Urothelium cell line (cell line): ENCODE measurements around the gene ZNF576.
"Not testable (repeated sequence)": the region's sequence is repeated elsewhere in the genome, so short reads cannot be mapped to it uniquely, and the experiment has no call there.

Experiments
- DNase-seq: peaks from one replicate; pipeline ENCODE4 v3.0.0; 2011; ENCODE audit warnings: low spot score, mixed read lengths
- FAIRE-seq: peaks from 2 replicates; lab custom pipeline; 2011; peaks lifted over from hg19 to GRCh38; lab: Jason Lieb, UNC

Gene ZNF576, protein sequence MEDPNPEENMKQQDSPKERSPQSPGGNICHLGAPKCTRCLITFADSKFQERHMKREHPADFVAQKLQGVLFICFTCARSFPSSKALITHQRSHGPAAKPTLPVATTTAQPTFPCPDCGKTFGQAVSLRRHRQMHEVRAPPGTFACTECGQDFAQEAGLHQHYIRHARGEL

DNA sequence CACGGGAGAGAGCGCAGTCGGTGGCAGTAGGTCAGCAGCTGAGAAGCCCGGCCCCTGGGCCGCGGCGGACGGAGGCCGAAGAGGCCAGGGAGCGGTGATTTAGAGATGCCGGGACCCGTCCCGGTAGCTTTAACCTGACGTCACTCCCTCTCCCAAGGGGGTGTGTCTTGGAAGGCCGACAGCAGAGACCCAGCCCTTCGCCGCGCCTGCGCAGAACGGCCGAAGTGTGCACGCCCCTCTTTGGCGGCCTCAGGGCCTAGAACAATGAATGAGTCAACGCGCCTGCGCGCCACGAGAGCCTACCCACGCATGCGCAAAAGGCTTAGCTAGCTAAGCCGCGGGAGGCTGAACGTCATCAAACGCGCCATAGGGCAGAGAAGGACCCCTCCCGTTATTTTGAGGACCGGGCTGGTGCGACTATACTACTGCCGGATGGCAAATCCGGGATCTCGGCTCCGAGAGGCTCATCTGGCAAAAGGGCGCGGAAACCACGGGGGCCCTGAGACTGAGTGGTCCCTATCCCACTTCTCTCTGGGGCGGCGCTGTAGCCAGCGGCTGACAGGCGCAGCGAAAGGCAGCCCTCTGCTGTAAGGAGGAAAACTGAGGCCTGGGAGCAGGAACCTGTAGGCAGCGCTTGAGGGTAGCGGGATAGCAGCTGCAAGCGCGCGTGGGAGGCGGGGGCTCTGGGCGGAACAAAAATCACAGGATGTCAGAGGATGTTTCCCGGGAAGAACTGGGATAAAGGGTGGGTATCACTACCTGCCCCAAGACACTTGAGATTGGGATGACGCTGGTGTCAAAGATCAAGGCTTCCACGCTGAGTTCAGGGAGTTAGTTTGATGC, at the start of gene ZNF576, which contains the start of gene IRGQ:
ZNF576 (plus strand) TSS at position 597 of the 843 bp plus-strand sequence. CDS start 514 bp downstream, outside the sequence.
IRGQ (minus strand) TSS at position 136 of the 843 bp plus-strand sequence. CDS start 796 bp downstream, outside the sequence.
- peak; percentile 89 for FAIRE-seq
- peak; percentile 99 for DNase-seq

DNA sequence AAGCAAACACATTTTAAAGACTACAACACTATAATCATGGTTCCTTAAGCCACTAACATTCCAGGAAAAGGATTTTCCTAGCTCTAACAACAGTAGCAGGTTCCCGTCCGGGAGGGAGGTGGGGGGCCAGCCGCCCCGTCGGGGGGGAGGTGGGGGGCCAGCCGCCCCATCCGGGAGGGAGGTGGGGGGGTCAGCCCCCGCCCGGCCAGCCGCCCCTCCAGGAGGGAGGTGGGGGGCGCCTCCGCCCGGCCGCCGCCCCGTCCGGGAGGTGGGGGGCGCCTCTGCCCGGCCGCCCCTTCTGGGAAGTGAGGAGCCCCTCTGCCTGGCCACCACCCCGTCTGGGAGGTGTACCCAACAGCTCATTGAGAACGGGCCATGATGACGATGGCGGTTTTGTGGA, 48.5 kb upstream of the ZNF576 start:
- not testable (repeated sequence) for FAIRE-seq, DNase-seq

DNA sequence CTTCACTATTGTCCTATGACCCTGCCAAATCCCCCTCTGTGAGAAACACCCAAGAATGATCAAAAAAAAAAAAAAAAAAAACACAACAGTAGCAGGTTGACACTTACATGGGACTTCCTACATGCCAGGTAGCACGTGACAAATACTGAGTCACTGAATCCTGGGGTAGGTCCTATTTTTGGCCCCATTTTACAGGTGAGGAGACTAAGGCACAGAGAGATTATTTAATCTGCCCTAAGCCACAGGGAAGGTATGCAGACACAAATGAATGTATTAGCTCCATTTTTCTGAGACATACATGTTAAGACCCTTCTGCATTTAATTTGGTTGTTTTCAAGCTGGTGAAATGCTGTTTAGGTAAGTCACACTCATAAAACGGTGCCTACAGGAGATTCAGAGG, 47.7 kb upstream of the ZNF576 start:
- DNase-seq: no peak
- FAIRE-seq: no peak

DNA sequence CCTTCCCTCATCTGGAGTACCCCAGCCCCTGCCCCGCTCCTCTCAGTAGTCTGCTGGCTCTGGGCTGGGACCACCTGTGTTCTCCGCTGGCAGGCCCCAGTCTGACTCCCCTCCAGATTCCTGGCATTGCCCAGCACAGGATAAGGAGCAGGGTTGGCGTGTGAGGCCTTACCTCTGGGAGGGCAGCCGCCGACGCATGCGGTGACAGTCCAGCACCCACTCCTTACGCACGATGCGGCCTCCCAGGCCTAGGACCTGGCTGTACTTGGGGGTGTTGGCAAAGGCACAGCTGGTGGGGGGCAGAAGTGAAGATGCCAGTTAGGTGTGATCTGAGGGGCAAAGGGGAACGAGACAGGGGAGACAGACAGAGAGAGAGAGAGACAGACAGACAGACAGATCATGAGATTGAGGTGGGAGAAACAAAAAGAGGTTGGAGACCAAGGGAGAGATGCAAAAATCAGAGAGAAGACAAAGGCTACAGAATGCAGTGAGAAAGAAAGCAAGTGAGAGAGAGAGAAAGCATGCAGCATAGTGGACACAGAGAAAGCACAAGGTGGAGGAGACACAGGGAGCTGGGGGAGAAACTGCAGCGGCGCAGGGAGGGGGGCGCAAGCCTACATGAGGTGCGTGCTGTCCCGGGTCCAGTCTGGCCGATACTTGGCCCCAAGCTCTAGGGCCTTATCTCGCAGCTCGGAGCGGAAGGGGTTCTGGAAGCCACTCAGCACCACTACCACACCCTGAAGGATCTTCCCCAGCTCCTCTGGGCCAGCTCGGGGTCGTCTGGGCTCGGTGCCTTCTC, 44.8 kb upstream of the ZNF576 start:
- DNase-seq (no peak), FAIRE-seq (no peak)

DNA sequence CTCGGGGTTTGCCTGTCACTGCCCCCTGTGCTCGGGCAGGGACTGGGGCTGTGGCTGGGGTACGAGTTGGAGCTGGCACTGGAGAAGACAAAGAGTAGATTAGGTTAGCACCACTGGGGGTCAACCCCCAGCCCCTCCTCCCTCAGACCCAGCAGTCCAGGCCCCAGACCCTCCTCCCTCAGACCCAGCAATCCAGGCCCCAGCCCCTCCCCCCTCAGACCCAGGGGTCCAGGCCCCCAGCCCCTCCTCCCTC, 44.3 kb upstream of the ZNF576 start:
- no peak for FAIRE-seq
- no peak for DNase-seq

DNA sequence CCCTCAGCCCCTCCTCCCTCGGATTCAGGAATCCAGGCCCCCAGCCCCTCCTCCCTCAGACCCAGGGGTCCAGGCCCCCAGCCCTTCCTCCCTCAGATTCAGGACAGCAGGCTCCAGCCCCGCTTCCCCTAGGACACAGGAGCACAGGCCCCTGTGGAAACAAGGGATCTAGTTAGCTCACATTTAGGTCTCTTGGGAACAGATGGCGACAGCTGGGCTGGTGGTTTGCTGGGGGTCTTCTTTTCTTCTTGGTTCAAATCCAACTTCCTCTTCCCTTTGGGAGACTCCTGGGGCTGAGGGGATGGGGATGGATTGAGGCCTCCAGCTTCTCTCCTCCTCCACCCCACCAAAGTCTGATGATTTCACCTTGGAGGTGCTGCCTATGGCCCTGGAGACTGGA, 43.8 kb upstream of the ZNF576 start:
- DNase-seq (no peak), FAIRE-seq (no peak)

DNA sequence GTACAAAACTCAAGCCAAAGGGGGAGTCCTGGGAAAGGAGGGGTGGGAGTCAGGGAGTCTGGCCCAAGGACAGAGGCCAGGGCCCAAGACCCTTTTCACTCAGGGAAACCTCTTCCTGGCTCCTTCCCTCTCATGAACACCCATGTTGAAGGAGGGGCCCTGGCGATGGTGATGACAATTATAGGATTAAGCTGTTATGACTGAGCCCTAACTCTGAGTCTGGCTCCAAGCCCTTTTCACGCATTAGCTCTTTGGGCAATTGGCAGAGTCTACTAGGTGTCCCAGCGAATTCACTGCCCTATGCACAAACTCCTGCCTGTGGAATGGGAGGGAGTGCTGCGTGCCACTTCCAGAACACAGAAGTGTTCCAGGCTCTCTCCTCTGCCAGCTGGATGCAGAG, 42.7 kb upstream of the ZNF576 start:
- DNase-seq: no peak
- FAIRE-seq: no peak

DNA sequence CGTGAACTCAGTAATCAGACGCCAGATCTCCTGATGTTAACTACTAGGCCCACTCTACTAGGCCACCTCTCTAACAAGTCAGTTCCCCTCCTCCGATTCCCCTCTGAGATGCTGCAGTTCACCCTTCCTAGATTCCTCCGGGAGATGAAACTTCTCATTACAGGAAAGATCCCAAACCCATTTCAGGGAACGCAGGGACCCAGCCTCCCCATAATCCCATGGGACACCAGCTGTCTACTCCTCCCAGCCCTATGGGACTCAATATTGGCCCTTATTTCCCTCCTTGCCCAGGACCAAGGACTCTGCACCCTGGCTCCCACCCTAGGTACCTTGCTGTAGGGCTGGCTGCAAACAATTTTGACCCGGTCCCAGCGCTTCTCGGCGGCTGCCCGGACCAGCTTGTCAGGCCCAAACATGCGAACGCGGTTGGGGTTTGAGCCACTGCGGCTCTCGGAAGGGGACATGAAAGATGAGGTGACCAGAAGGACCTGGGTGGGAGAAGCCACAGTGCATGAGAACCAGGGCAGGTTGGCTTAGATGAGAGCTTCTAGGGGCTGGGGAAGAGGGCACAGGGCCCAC, 42.0 kb upstream of the ZNF576 start:
- DNase-seq (no peak), FAIRE-seq (no peak)

DNA sequence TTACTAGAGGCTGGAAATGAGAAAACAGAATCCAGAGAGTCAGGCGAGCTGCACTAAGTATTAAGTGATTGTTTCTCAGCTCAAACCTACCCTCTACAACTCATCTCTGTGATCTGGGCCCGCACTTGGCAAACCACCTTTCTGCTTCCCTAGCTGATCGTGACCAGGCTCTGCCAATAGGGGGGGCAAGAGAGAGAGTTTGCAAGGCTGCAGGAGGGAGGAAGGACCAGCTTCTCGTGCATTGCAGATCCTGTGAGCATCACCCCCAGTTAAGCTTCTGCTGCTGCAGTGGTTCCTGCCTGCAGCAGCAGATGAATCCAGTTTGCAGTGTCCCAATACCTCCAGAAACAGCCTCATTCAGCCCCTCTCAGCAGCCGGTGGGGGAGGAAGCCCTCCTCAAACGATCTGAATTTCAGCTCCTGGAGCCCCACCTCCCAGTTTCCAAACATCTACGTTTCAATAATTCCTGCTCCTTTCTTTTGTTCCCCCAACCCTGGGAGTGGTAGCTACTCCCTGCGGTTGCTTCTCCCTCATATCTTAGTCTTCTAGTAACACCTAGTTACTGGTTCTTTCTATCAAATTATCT, 41.1 kb upstream of the ZNF576 start:
- no peak for FAIRE-seq
- DNase-seq: peak; percentile 72

DNA sequence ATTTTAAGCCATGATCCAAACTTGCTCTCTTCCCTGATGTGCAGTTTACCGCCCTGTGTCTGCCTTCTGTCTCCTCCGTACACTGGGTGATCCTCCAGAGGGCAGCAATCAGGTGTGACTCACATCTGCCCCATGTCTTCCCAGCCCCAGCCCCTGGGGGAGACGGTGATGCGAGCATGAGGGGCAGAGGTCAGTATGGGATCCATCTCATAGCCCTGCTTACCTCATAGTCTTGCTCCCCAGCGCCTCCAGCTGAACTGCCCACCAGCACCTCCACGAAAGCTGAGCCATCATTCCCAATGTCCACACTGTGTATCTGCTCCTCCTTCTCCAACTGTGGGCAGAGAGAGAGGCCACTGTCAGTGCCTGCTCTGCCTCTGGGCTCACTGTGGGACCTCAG, 35.7 kb upstream of the ZNF576 start:
- DNase-seq (peak; percentile 33), FAIRE-seq (no peak)

DNA sequence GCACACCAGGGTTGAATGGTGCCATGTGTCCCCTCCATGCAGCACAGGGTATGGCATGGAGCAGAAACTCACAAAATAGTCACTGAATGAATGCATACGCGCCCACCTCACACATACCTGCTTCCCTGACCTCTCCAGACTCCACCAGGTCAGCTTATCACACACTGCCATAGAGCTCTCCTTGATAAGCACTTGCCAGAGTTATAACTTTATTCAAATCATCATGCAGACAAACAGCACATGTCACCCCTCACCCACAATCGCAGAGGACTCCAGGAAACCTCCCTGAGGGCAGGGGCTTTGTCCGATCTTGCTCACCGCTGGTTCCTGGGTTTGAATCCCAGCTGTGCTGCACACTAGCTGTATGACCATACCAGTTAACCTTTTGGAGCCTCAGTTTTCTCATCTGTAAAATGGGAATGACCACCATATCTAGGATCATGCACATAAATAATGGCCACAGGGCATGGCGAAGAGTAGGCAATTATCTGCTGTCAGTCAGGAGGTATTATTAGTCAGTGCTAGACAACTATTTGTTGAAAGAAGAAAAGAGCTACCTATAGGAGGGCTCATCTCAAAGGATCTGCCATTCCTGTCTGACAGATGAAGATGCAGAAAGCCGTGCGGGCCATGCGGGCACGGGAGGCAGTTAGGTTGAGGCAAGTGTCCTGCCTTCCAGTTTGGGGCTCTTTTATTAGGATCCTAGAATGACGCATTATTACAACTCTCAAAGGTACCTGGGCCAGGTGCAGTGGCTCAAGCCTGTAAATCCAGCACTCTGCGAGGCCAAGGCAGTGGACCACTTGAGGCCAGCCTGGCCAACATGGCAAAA, 35.0 kb upstream of the ZNF576 start:
- no peak for DNase-seq
- no peak for FAIRE-seq

DNA sequence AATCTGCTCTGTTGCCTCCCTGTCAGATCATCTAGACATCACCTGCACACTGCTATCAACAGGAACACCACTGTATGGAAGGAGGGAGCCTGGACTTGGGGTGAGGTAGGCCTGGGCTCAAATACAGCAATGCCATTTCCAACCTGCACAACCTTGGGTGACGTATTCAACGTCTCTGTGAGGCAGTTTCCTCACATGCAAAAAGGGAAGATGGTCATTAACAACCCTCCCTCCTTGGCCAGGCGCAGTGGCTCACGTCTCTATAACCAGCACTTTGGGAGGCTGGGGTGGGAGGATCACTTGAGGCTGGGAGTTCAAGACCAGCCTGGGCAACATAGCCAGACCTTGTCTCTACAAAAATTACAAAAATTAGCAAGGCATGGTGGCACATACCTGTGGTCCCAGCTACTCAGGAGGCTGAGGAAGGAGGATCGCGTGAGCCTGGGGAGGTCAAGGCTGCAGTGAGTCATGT, 34.1 kb upstream of the ZNF576 start:
- DNase-seq: no peak
- FAIRE-seq: no peak

DNA sequence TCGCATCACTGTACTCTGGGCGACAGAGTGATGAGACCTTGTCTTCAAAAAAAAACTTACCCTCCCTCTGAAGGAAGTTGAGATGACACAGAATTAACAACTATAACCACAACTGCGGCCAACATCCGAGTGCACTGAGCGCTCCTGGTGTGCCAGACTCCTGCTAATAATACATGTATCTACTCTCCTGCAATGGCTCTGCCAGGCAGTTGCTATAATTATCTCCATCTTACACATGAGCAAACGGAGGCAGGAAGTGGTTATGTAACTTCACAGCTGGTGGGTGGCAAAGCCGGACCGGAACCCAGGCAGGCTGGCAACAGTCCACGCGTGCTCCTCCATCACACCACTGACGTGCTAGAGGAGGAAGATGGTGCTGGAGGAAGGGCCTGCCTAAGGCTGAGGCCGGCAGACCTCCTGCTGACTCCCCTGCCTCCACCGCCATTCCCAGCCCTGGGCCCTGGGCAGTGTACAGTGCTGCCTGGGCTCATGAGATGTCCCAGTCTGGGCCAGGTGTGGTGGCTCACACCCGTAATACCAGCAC, 33.6 kb upstream of the ZNF576 start:
- FAIRE-seq: no peak

DNA sequence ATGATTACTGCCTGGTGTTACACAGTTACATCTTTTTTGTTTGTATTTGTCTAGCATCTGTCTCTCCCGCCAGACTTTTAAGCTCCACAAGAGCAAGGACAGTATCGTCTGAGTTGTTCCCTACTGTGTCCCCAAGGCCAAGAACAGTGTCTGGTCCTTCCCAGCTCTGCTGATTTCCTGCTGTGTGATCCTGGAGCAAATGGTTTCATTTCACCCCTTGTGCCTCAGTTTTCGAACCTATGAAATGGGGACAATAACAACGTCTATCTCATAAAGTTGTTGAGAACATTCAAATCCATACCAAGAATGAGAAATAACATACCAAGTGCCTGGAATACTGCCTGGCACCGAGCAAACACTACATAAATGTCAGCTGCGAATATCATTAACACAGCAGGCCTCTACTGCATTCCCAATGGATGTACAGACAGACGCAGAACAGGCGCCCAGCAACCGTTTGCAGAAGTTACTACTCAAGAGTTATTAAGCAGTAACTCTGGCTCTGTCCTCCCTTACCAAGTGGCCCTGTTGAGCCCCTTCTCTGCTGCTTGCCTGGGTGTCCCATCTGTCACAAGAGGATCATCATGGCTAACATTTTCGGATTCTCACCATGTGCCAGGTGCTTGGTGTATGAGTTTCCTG, 32.5 kb upstream of the ZNF576 start:
- FAIRE-seq (no peak), DNase-seq (no peak)

More for the DNA sequence above, 33.6 kb upstream of the ZNF576 start:
- DNase-seq: peak; percentile 78

DNA sequence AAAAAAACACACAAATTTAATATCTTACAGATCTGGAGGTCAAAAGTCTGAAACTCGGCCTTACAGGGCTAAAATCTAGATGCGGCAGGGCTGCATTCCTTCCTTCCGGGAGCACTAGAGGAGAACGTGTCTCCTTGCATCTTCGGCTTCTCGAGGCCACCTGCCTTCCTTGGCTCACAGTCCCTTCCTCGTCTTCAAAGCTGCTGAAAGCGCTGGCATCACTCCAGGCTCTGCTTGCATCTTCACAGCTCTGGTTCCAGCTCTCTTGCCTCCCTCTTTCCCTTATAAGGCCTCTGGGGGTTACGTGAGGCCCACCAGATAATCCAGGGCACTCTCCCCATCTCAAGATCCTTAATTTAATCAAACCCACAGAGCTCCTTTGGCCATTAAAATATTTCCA, 31.6 kb upstream of the ZNF576 start:
- FAIRE-seq: no peak
- DNase-seq: no peak

DNA sequence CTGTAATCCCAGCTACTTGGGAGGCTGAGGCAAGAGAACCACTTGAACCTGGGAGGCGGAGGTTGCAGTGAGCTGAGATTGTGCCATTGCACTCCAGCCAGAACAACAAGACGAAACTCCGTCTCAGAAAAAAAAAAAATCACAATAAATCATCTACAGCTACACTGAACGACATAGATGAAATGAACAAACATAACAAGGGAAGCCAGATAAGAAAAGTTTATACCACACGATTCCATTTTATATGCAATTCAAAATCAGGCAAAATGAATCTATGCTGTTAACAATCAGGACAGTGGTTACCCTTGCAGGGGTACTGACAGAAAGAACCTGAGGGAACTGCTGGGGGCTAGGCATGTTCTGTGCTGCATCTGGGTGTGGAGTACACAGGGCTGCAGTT, 26.7 kb upstream of the ZNF576 start:
- DNase-seq (no peak), FAIRE-seq (no peak)

DNA sequence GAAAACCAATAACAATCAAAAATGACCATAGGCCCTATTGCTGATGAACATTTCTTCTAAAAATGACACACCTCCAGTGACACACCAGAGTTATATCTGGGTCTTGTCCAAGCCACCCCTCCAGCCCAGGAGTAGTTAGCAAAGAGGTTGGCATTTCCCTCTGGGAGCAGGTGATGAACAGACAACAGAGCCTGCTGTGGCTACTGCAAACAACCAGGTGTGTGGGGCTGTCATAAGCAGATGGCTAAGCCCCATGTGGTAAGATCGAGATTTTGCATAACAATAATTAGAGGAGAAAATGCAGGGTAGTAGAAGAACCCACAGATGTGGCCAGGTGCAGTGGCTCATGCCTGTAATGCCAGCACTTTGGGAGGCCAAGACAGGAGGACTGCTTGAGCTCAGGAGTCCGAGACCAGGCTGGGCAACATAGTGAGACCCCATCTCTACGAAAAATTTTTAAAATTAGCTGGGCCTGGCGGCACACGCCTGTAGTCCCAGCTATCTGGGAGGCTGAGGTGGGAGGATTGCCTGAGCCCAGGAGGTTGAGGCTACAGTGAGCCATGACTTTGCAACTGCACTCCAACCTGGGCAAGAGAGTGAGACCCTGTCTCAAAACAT, 26.1 kb upstream of the ZNF576 start:
- DNase-seq: no peak

DNA sequence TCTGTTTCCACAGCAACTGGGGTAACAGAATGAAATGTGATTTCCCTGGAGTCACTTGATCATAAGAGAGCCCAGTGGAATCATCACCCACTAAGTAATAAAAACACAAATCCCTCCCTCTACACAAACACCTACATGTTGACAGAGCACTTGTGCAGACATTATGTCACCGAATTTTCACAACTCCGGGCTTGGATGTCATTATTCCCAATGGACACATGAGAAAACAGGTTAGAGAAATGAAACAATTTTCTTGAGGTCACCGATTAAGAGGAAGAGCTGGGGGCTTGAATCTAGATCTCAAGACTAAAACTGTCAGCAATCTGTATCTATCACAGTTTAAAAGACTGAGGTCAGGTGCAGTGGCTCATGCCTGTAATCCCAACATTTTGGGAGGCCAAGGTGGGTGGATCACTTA, 24.2 kb upstream of the ZNF576 start:
- no peak for FAIRE-seq
- no peak for DNase-seq

More for the DNA sequence above, 26.1 kb upstream of the ZNF576 start:
- no peak for FAIRE-seq
